NT2/D1 (cell line): ENCODE results near the gene ZDHHC20.

ENCODE experiments used
- YY1 ChIP-seq: IDR thresholded peaks from 2 replicates; pipeline ENCODE4 v1.6.1; 2011; ENCODE audit not compliant: insufficient read length, insufficient read depth
- ZNF274 ChIP-seq: IDR thresholded peaks from 2 replicates; pipeline ENCODE4 v1.6.1; 2011; ENCODE audit warnings: mild to moderate bottlenecking, low read depth, low read length

DNA sequence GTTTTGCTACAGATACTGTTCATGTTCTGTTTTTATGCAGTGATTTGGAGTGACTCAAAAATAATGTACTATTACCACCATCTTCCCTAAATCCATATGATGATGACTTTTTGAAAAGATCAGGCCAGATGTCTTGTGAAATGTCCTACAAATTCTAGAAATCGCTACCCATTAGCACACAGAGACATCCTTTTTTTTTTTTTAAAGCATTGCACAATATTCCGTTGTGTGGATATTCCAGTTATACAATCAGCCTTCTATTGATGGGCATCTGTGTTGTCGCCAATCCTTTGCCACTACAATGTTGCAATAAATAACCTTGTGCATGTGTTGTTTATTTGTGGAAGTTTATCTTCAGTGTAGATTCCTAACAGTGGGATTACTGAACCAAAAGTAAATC is 24.5 kb downstream of the ZDHHC20 start:
- TF ChIP-seq ZNF274, result no peak
- no peak for TF ChIP-seq YY1
